HCT116 (cell line): ENCODE data around the gene RFTN2. TPM values are rescaled to one million over a fixed set of nuclear protein-coding genes. Genes with fewer than 3 reads are reported as not detected.

Experiments
- ATAC-seq: fragments of 200-7000 bp; cut with Tn5 transposase; 2 replicates; pipeline ENCODE4 v1.9.1; 2020; ENCODE audit warnings: mild to moderate bottlenecking, moderate library complexity
- BruUV-seq: library from RNA; stranded (reverse); fragments of 400-500 nt; replicated peaks from 2 replicates; lab custom pipeline; 2021; lab: Mats Ljungman, UMichigan
- CTCF ChIA-PET: fragments of 300-600 bp; sonication (Branson Sonifier 250); formaldehyde crosslinking; loops from one replicate; lab custom pipeline; 2021; ENCODE audit warnings: antibody characterized with exemption; lab: Charles Lee
- POLR2A ChIA-PET: fragments of 300-600, 350-600 bp; sonication (Branson Sonifier 250); formaldehyde crosslinking; loops from one replicate; lab custom pipeline; 2021; ENCODE audit warnings: antibody characterized with exemption; lab: Charles Lee
- RAD21 ChIA-PET, 2 experiments: fragments of 300-600 bp; sonication (Branson Sonifier 250); formaldehyde crosslinking; loops; one replicate each; lab custom pipeline; 2023; ENCODE audit warnings: low total read pairs in 2 of 2; ENCODE audit not compliant: uncharacterized antibody in 2 of 2, unreplicated experiment in 2 of 2, low non-redundant PET in 1 of 2; lab: Charles Lee
- DNase-seq: peaks from one replicate; pipeline ENCODE4 v3.0.0-alpha.2; 2010; ENCODE audit warnings: low read depth, low spot score
- H2AFZ ChIP-seq: fragments of 200-600 bp; shearing (Covaris generic), sonication (generic); 2 replicates; pipeline ENCODE4 v1.6.1; 2017; ENCODE audit warnings: low read depth, mixed run types, mixed read lengths, antibody characterized with exemption, low read length; ENCODE audit not compliant: poor library complexity, severe bottlenecking
- H3K27ac ChIP-seq: 2 replicates; pipeline ENCODE4 v1.5.1; 2012; ENCODE audit warnings: low read depth, low read length
- H3K27me3 ChIP-seq: fragments of 200-600 bp; sonication (generic); 2 replicates; pipeline ENCODE4 v1.6.1; 2016; ENCODE audit warnings: mixed run types, low read length, mixed read lengths; ENCODE audit not compliant: insufficient read depth
- H3K36me3 ChIP-seq, 2 experiments: fragments of 200-500 bp in 1 of 2; fragments of 200-600 bp in 1 of 2; sonication (Bioruptor generic) in 1 of 2; sonication (generic) in 1 of 2; 2 replicates each; pipeline versions ENCODE4 v1.5.1 to v1.6.1; 2014 to 2016; ENCODE audit warnings: low read length in 2 of 2, inconsistent platforms in 1 of 2, mixed read lengths in 1 of 2, mixed run types in 1 of 2; ENCODE audit not compliant: insufficient read depth in 2 of 2, control insufficient read depth in 1 of 2
- H3K4me1 ChIP-seq, 2 experiments: fragments of 200-600 bp in 1 of 2; sonication (generic) in 1 of 2; 2 replicates each; pipeline versions ENCODE4 v1.5.1 to v1.6.1; 2012 to 2017; ENCODE audit warnings: low read length in 2 of 2, inconsistent platforms in 1 of 2, mild to moderate bottlenecking in 1 of 2, mixed read lengths in 1 of 2, mixed run types in 1 of 2, moderate library complexity in 1 of 2; ENCODE audit not compliant: insufficient read depth in 2 of 2, control insufficient read depth in 1 of 2
- H3K4me2 ChIP-seq: fragments of 200-600 bp; sonication (generic); 2 replicates; pipeline ENCODE4 v1.6.1; 2017; ENCODE audit warnings: mixed run types, low read length, mixed read lengths
- H3K4me3 ChIP-seq, 2 experiments: fragments of 200-600 bp in 1 of 2; sonication (generic) in 1 of 2; replicated peaks in 1 of 2; 2 replicates each; pipeline ENCODE4 v1.5.1; 2011 to 2016; ENCODE audit warnings: low read length in 2 of 2, control low read depth in 1 of 2, low read depth in 1 of 2, mild to moderate bottlenecking in 1 of 2, mixed read lengths in 1 of 2, mixed run types in 1 of 2
- H3K79me2 ChIP-seq: fragments of 200-600 bp; sonication (generic); 2 replicates; pipeline ENCODE4 v1.6.1; 2017; ENCODE audit warnings: mild to moderate bottlenecking, mixed run types, low read length, moderate library complexity, mixed read lengths; ENCODE audit not compliant: insufficient read depth
- H3K9ac ChIP-seq: fragments of 200-600 bp; sonication (generic); 2 replicates; pipeline ENCODE4 v1.6.1; 2016; ENCODE audit warnings: low read length, mixed read lengths
- H3K9me2 ChIP-seq: fragments of 200-600 bp; sonication (generic), shearing (Covaris generic); 2 replicates; pipeline ENCODE4 v1.6.1; 2017; ENCODE audit warnings: mixed run types, mild to moderate bottlenecking, moderate library complexity; ENCODE audit not compliant: insufficient read depth
- H3K9me3 ChIP-seq, 2 experiments: fragments of 200-500 bp in 1 of 2; fragments of 200-600 bp in 1 of 2; sonication (Bioruptor generic) in 1 of 2; sonication (generic) in 1 of 2; 2 replicates each; pipeline ENCODE4 v1.6.1; 2014 to 2017; ENCODE audit warnings: low read length in 2 of 2, mixed read lengths in 2 of 2, inconsistent platforms in 1 of 2, low read depth in 1 of 2, mild to moderate bottlenecking in 1 of 2, mixed run types in 1 of 2, moderate library complexity in 1 of 2; ENCODE audit not compliant: control insufficient read depth in 1 of 2, insufficient read depth in 1 of 2
- H4K20me1 ChIP-seq: fragments of 200-600 bp; sonication (generic), shearing (Covaris generic); 2 replicates; pipeline ENCODE4 v1.6.1; 2017; ENCODE audit warnings: mixed run types, mild to moderate bottlenecking, moderate library complexity; ENCODE audit not compliant: insufficient read depth
- CBX3 ChIP-seq: IDR thresholded peaks from 2 replicates; pipeline ENCODE4 v1.6.1; 2012; ENCODE audit warnings: low read depth
- CTCF ChIP-seq, 3 experiments: fragments of 200-600 bp in 1 of 3; sonication (generic) in 1 of 3; IDR thresholded peaks in 2 of 3; conservative IDR thresholded peaks in 1 of 3; 2 replicates each; pipeline ENCODE4 v1.5.1; 2012 to 2017; ENCODE audit warnings: low read depth in 2 of 3, low read length in 2 of 3, antibody characterized with exemption in 1 of 3, borderline replicate concordance in 1 of 3, control low read depth in 1 of 3, mild to moderate bottlenecking in 1 of 3, mixed read lengths in 1 of 3, mixed run types in 1 of 3, moderate library complexity in 1 of 3; ENCODE audit not compliant: insufficient read depth in 1 of 3
- EGR1 ChIP-seq: IDR thresholded peaks from 2 replicates; pipeline ENCODE4 v1.6.1; 2012; ENCODE audit warnings: low read depth
- EZH2phosphoT487 ChIP-seq: fragments of 200-600 bp; IDR thresholded peaks from 2 replicates; pipeline ENCODE4 v1.6.1; 2018; ENCODE audit warnings: antibody characterized with exemption, borderline replicate concordance
- JUND ChIP-seq: IDR thresholded peaks from 2 replicates; pipeline ENCODE4 v1.6.1; 2012
- MAX ChIP-seq: IDR thresholded peaks from 2 replicates; pipeline ENCODE4 v1.6.1; 2012
- POLR2A ChIP-seq: IDR thresholded peaks from 2 replicates; pipeline ENCODE4 v1.7.0; 2011; ENCODE audit warnings: borderline replicate concordance; ENCODE audit not compliant: insufficient read depth, insufficient read length; ENCODE audit errors: extremely low read depth
- TCF7L2 ChIP-seq: IDR thresholded peaks from 2 replicates; pipeline ENCODE4 v1.7.0; 2011; ENCODE audit warnings: borderline replicate concordance, inconsistent platforms; ENCODE audit not compliant: insufficient read depth, insufficient read length; ENCODE audit errors: extremely low read depth
- intact Hi-C: fragments of 100-400 bp; cut with micrococcal nuclease; formaldehyde crosslinking; loops from 2 replicates; pipeline ENCODE4 v1.10.0; 2022
- total RNA-seq: library from RNA; stranded (reverse); gene quantifications from one replicate; pipeline ENCODE4 v1.2.1, GENCODE V29; 2021; ENCODE audit not compliant: unreplicated experiment

The RFTN2 gene
- total RNA-seq, 1 experiment from 2014 or later: not detected

- BruUV-seq: no TSS peak
- CTCF ChIA-PET: no interaction called here
Observed at GRCh38 chr2:197571627-197572271, 103.6 kb downstream of the RFTN2 start.

GRCh38 chr2:197560146-197560665, 115.2 kb downstream of the RFTN2 start:
- no peak for DNase-seq

More at GRCh38 chr2:197571627-197572271, 103.6 kb downstream of the RFTN2 start:
- ChIA-PET POLR2A (no interaction called here), RAD21 (no interaction called here)
- no peak overlapping the region for H2AFZ ChIP-seq
- H3K27ac ChIP-seq: no peak overlapping the region
- no peak overlapping the region for H3K4me2 ChIP-seq
- peaks cover 0 to 4% of the 10 kb centered on the region in 2 experiments; a peak in 1 of 4 replicates for H3K9me3 ChIP-seq
- H4K20me1 ChIP-seq: no peaks in the 10 kb centered on the region
- no peaks in the 10 kb centered on the region for H3K9me2 ChIP-seq
- intact Hi-C loops: no loop called here
- H3K79me2 ChIP-seq: no peaks in the 10 kb centered on the region
- H3K4me1 ChIP-seq: 0 out of 4 replicates have a peak, but pooled peaks cover 0 to 3% of the 10 kb centered on the region in 2 experiments
- 0 out of 2 replicates have a peak, but pooled peaks have one; percentile 25 for ATAC-seq
- H3K4me3 ChIP-seq: no peak overlapping the region
- DNase-seq: no peak
- no peak overlapping the region for H3K9ac ChIP-seq
- peaks cover 0 to 9% of the 10 kb centered on the region in 2 experiments; a peak in 1 of 4 replicates for H3K36me3 ChIP-seq
- H3K27me3 ChIP-seq: no peaks in the 10 kb centered on the region
- TF ChIP-seq CBX3: no peak
- TF ChIP-seq MAX: no peak
- TF ChIP-seq EGR1: no peak
- TF ChIP-seq EZH2phosphoT487: no peak
- TF ChIP-seq JUND: no peak
- no peak for TF ChIP-seq POLR2A
- TF ChIP-seq, all 23 proteins: peak for 0

More at GRCh38 chr2:197560146-197560665, 115.2 kb downstream of the RFTN2 start:
- ChIA-PET POLR2A (no interaction called here), CTCF (no interaction called here), RAD21 (interaction anchor here in 1 of 2 experiments (0.7 kb wide), 1 partner anchor 12 kb away, joined by 6 read pairs; no protein-coding TSS in a partner anchor)
- H3K79me2 ChIP-seq: no peaks in the 10 kb centered on the region
- no peaks in the 10 kb centered on the region; a peak in 1 of 4 replicates for H3K36me3 ChIP-seq
- no peaks in the 10 kb centered on the region for H3K9me3 ChIP-seq
- no peak overlapping the region for H3K4me2 ChIP-seq
- intact Hi-C loops: no loop called here
- TF ChIP-seq CBX3: no peak
- TF ChIP-seq TCF7L2: no peak
- no peak for TF ChIP-seq CTCF (IDR thresholded peaks at IDR 0.05 in 2 of 3, conservative IDR thresholded peaks at IDR 0.05 in 1 of 3; ENCODE audit: borderline replicate concordance in 1 of 3, insufficient read depth in 1 of 3, low read depth in 2 of 3, low read length in 2 of 3)
- ATAC-seq: no peak
- H3K4me1 ChIP-seq: no peaks in the 10 kb centered on the region
- no peak overlapping the region for H2AFZ ChIP-seq
- H3K27ac ChIP-seq: no peak overlapping the region
- H3K9ac ChIP-seq: no peak overlapping the region
- no peaks in the 10 kb centered on the region for H3K9me2 ChIP-seq
- H4K20me1 ChIP-seq: 0 out of 2 replicates have a peak, but pooled peaks cover 5% of the 10 kb centered on the region
- no TSS peak for BruUV-seq
- H3K27me3 ChIP-seq: no peaks in the 10 kb centered on the region
- H3K4me3 ChIP-seq: no peak overlapping the region
